Measurements from ENCODE around the gene GRPEL1.

The GRPEL1 gene

DNA sequence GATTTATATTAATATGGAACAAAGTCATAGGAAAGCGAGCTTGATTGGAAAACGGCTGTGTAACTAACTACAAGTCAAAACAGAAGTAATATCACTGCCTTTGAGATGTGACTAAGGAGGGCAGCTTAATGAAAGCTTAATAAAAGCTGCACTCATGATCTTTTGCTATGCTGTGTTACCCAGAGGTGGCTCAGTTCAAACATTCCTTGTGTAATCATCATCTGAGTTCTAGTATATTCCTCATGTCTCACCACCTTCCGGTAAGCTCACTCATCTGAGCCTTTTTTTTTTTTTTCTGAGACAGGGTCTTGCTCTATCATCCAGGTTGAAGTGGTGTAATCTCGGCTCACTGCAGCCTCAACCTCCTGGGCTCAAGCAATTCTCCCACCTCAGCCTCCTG lies 5.0 kb downstream of the GRPEL1 start:
- DNase-seq = no peak

GRCh38 chr4:7061815-7062214 lies 6.0 kb downstream of the GRPEL1 start:
- DNase-seq = no peak

DNA sequence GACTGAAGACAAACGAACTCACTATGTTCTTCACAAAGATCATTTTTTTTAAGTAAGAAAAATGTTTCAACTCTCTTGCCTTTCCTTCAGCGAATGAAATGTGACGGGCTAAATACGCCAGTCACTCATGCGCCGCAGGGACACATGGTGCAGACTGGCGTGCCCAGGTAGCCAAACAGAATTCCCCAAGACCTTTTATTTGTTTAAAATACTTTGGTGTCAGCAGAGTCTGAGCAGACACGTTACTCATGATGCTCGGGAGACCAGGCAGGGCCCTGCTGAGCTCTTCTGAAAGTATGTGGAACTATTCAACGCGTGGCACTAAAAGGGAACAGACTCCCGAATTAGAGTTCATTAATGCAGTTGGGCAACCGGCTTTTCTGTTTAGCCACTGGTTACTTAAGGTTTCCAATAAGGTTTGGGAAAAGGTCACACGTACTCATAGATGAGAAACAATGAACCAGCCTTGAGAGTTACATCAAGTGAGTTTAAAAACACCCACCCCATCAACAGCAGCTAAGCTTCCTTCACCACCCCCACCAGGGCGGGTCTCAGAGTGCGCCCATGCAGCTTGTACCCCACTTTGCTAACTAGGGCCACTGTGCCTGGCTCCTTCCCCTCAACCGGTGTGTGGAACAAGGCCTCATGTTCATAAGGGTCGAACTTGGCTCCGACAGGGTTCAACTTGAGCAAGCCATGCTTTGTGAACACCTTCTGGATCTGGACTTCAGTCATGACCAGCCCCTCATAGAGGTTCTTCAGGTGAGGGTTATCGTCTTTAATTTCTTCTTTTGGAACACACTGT lies 7.3 kb downstream of the GRPEL1 start:
- no peak for DNase-seq

DNA sequence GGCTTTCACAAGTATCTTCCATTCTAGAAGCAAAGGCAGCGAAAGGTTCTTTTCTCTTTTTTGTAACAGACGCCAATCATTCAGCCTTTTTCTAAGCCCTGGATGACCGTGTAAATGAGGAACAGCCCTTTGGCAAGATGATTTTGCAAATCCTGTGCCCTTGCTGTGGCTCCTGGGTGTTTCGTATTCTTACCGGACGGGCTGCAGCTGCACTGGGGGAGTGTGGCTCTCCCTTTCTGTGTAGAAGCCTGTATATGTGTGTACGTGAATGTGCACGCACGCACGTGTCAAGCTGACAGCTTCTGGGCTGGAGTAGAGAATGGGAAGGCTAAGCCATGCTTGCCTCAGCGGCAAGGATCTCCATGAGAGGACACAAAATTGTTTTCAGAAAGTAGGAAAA lies 8.2 kb downstream of the GRPEL1 start:
- DNase-seq = no peak

- no peak for DNase-seq
These were observed 9.1 kb downstream of the GRPEL1 start for GRCh38 chr4:7058792-7059191.

- no peak for DNase-seq
These were observed 11.9 kb downstream of the GRPEL1 start for GRCh38 chr4:7055990-7056325.

GRCh38 chr4:7055111-7055989 lies 12.5 kb downstream of the GRPEL1 start:
- DNase-seq = no peak

DNA sequence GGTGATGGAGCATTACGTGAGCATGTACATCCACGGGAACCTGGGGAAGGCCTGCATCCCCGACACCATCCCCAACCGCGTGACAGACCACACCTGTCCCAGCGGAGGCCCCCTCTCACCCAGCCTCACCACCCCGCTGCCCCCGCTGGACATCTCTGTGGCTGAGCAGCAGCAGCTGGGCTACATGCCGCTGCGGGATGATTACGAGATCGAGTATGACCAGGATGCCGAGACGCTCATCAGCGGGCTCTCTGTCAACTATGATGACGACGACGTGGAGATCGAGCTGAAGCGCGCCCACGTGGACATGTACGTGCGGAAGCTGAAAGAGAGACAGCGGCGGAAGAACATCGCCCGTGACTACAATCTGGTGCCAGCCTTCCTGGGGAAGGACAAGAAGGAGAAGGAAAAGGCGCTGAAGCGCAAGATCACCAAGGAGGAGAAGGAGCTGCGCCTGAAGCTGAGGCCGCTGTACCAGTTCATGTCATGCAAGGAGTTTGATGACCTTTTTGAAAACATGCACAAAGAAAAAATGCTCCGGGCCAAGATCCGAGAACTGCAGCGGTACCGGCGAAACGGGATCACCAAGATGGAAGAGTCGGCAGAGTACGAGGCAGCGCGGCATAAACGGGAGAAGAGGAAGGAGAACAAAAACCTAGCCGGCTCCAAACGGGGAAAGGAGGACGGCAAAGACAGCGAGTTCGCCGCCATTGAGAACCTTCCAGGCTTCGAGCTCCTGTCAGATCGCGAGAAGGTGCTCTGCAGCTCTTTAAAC lies 13.6 kb downstream of the GRPEL1 start:
- DNase-seq = no peak

DNA sequence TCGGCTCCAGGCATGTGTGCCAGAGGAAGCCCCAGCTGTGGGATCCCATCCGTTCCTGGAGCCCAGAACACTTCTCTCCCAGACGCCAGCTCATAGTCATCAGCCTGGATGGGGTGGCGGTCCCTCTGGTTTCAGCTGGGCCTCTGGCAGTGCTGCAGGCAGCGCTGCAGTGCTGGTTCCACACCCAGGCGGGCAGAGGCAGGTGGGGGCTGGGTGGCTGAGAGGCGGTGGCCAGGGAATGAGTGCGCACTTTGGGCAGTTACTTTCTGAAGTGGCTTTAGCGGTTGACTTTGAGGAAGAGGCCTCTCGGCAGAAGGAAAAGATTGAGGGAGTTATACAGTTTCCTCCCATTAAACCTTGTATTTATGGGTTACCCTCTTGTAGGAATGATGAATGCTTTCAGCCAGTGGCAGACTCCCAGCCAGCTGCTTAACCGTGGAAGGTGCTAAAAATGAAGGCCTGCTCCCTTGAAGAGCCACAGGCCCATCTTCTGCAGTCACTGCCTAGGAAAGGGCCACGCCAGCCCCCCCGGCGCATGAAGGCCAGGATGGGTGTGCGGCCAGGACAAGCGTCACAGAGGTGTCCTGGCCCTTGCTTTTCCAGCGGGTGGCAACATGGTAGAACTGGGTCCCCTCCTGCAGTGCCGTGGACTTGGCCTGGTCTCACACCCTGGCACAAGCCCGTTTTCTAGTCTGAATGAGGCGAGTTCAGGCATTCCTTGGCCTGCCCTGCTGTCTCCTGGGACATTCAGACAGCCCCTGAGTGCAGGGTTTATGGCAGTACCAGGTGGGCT lies 14.7 kb downstream of the GRPEL1 start:
- no peak for DNase-seq

- no peak for DNase-seq
These were observed 15.6 kb downstream of the GRPEL1 start for GRCh38 chr4:7052313-7052712.

DNA sequence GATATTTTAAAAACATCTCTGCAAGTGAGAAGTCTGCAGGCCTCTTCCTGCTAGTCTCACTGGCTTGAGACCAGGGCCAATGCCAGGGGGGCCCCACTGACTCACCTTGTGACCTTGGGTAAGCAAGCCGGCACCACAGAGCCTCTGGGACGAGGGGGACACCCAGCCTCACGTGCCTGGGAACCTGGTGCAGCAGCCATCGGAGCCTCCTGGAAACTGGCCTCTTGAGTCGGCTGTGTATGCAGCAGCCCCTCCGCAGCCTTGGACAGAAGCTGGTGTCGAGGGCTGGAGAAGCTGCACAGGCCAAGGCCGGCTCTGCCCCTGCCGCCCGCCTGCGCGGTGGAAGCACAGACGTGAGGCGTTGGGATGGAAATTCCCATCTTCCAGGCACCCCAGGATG lies 16.0 kb downstream of the GRPEL1 start:
- no peak for DNase-seq

DNA sequence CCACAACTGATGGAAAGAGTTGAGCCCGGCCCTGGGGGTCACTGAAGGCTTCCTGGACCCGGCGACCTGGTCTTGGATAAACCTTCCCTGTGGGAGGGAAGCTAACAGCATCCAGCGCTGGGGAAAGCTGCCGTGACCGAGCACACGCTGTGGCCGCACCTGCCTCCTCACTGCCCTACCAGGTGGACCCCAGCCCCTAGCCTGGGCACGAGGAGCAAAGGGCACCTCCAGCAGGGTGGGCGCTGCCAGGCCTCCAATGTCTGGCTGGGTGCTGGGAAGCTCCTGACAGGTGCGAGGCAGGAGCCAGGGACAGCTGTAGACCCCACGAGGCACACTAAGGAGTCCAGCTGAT lies 16.7 kb downstream of the GRPEL1 start:
- no peak for DNase-seq

DNA sequence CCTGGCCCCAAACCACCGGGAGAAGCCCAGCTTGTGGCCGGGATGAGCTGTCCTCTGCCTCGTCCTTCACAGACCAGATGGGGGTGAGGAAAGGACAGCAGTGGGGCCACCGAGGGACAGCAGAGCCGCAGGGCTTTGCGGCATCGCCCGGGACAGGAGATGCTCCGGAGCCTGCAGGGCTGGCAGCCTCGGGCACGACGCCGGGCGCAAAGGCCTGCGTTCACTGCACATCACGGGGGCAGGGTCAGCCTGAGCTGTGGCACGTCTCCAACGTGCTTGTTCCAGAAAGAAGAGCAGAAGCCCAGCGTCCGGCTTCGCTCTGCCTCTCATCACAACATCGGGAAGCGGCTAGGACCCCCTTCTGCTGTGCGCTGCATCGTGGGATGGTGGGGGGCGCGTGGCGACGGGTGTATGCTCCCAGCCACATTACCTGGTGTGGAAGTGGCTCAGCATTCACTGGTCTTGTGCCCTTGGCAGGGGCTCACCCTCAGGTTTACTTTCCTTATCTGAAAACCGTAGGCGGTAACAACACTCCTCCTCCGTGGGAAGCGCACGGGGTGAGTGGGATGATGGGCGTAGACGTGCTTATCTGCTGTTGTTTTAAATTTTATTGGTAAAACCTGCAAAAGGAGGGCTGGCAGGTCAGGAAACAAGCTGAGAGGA lies 17.3 kb downstream of the GRPEL1 start:
- no peak for DNase-seq

DNA sequence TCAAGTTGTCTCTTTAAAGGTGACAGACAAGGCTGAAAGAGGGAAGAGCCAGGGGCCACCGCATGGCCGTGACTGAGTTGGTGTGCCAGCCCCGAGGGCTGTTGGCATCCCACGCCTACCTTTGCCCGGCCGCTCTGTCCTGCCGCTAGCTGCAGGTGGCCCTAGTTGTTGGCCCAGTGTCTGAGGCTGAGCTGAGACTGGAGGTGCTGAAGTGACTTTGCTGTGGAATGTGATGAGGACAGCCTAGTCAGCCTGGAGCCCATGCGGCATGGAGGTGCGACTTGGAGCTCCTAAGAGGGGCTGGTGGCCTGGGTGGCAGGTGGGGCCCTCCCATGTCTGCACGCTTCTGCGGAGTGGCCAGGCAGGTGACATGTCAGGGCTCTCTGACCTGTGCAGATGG lies 18.1 kb downstream of the GRPEL1 start:
- no peak for DNase-seq

GRCh38 chr4:7049295-7049694 lies 18.6 kb downstream of the GRPEL1 start:
- DNase-seq = no peak

DNA sequence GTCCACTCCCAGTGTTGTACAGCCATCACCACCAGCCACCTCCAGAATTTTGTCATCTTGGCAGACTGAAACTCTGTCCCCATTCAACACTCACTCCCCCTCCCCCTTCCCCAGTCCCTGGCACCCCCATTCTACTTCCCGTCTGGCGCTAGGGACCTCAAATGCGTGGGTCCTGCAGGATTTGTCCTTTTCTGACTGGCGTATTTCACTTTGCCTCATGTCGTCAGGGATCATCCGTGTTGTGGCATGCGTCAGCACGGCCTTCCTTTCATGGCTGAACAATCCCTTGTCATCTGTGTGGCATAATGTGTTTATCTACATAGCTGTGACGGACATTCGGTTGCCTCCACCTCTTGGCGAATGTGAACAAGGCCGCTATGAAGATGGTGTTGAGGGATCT lies 19.2 kb downstream of the GRPEL1 start:
- DNase-seq = no peak

- no peak for DNase-seq
These were observed 20.9 kb downstream of the GRPEL1 start for GRCh38 chr4:7046971-7047370.

- DNase-seq = no peak
These were observed 21.6 kb downstream of the GRPEL1 start for GRCh38 chr4:7045961-7046921.

- no peak for DNase-seq
These were observed 22.3 kb downstream of the GRPEL1 start for GRCh38 chr4:7045553-7045952.

DNA sequence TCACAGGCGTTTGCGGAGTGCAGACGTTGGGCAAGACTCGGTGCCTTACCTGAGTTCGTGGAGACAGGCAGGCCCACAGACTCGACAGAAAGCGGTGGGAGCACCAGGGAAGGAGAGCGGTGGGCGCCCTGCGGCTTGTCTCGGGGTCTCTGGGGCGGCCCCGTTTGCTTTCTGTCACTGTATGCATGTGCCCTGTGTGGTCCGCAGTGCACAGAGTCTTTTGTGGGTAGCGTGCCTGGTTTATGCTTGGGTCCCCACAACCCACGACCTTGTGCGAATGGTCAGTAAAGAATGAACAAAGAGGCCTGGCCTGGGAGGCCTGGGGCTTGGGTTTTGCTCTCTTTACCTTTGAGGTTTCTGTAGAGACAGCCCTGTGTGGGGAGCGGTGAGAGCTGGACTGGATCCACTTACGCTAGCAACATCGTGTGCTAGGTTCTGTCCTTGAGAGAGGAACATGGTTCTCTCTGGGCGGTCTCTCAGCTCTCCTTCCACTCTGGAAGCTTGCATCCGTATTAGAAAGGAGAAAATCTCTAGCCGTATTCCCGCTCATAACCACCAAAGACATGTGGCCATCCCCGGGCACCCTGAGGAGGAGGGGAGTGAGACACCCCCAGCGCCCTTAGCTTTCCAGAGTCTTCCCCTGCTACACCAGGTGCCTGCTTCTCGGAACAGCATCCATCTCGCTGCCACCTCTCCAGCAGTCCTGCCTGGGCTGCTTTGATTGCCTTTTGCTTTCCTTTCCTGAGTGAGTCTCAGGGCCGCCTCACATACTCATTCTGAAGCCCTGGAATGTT lies 23.5 kb downstream of the GRPEL1 start:
- no peak for DNase-seq
